Esophagus mucosa (tissue), 1 donor: ENCODE measurements around the gene FAM53A. TPM values are rescaled to one million over a fixed set of nuclear protein-coding genes. Genes with fewer than 3 reads are reported as not detected.
"Not testable (repeated sequence)": the region's sequence is repeated elsewhere in the genome, so short reads cannot be mapped to it uniquely, and the experiment has no call there.

Experiments used
- ATAC-seq: fragments of 200-7000 bp; cut with Tn5 transposase; one replicate; pipeline ENCODE4 v1.9.1; 2020
- total RNA-seq: library from RNA; stranded (reverse); gene quantifications from one replicate; pipeline ENCODE4 v1.2.4, GENCODE V29; 2023
- donor health status: DM: yes; HTN: yes; CAD: no.

Gene FAM53A
- total RNA-seq, 1 donor from 2014 or later: 0.92 TPM

DNA sequence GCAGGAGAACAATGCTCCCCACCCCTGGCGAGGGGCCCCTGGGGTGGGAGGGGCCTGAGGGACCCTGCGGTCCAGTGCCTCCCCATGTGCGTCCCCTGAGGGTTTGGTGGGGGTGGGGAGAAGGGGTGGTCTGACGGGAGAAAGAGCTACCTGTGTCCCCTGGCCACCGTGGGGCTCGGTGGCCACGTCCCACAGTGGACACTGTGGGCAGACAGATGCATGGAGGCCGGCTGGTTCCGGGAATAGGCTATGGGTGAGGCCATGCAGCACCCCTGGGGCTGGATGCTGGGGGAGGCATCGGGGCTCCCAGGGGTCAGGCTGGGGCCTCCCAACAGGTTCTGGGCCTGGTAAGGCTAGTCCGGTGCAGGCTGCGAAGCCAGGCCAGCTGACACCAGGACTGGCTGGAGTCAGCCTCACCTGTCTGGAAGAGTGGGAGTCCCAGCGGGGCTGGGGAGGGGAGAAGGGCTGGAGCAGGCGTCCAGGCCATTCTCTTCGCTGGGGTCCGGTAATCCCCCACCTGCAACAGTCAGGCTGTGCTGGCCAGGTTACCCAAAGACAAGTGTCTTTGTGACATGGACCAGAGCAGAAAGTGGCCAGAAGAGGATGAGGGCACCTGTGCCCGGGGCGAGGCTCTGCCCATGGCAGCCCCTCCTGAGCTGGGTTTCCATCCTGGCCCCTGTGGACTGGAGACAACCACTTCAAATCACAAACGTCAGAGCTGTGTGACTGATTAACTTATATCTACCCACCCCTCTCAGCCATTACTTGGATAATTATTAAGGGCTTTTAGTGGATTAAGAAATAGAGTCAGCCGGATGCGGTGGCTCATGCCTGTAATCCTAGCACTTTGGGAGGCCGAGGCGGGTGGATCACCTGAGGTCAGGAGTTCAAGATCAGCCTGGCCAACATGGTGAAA, 1.4 kb upstream of the FAM53A start:
- ATAC-seq: peak; percentile 3

DNA sequence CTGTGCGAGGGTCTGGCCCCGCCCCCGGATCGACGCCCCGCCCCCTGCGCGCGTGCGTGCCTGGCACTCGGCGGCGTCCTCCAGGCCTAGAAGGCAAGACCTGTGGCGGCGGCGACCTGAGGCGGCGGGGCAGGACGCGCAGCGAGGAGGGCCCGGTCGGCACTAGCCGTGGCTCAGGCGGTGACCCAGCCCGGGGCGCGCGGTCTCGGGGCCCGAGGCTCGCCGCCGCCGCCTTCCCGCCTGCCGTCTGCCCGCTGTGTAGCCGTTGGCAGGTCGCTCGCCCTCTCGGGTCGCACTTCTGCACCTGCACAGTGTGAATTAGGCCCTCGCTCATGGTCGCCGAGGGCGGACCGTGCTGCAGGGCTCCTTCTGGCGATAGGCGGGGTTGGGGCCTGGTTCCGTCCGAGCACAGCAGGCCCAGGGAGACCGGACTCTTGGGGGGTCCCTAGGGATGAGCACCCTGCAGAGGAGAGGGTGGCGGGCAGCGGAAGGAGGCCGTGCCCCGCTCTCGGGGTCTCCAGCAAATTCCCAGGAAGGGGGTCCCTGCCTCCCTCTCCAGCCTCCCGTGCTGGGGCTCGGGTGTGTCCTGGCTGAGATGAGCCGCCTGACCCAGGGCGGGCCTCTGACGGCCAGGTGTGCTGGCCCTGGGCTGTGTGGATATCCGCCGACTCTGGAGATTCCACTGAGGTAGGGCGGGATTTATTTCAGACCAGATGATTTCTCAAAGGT, 557 bp upstream of the FAM53A start:
- peak; percentile 36 for ATAC-seq

DNA sequence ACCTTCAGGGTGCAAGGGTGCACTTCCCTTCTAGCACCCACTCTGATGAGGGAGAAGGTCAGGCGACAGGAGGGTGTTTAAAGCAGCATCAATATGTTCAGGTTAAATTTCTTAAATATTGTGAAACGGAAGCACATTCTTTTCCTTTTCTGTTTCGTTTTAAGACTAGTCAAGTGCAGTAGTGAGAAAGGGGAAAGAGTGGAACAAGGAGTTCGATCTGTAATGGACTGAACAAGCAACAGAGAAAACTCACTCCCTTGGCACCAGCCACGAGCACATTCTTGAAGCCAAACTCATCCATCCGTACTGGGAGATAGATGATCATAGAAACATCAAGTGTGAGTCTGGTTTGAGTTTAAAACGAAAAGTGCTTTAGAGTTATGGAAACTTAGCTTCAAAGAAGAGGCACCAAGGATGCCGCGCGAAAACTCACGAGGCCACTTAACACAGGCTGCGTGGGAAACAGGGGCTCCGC, 815 bp downstream of the FAM53A start:
- no peak for ATAC-seq

DNA sequence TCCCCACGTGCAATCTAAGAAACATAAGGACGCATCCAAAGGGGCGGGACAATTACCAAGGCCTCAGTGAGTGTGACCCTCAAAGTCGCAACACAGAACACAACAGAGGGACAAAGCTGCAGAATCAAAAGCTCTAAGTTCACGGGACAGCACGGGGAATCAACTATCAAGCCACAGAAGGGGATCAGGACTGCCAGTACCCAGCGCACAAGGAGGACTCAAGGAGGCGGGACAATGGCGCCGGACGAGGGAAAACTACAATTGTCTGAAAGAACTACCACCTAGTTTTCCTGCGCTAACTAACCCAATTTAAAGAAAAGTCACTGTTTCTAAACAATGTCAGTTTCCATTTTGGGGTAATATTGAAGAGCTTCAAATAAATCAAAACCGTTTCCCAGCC, 1.3 kb downstream of the FAM53A start:
- ATAC-seq: no peak

DNA sequence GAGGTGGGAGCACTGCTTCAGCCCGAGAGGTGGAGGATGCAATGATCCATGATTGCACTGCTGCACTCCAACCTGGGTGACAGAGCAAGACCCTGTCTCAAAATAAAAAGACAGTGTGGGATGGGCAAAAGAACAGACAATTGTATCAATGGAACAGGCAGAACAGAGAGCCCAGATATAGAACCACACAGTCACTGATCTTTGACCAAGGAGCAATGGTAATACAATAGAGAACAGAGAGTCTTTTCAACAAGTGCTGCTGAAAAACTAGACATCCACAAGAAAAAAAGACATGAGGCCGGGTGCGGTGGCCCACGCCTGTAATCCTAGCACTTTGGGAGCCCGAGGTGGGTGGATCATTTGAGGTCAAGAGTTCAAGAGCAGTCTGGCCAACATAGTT, 5.9 kb downstream of the FAM53A start:
- no peak for ATAC-seq

DNA sequence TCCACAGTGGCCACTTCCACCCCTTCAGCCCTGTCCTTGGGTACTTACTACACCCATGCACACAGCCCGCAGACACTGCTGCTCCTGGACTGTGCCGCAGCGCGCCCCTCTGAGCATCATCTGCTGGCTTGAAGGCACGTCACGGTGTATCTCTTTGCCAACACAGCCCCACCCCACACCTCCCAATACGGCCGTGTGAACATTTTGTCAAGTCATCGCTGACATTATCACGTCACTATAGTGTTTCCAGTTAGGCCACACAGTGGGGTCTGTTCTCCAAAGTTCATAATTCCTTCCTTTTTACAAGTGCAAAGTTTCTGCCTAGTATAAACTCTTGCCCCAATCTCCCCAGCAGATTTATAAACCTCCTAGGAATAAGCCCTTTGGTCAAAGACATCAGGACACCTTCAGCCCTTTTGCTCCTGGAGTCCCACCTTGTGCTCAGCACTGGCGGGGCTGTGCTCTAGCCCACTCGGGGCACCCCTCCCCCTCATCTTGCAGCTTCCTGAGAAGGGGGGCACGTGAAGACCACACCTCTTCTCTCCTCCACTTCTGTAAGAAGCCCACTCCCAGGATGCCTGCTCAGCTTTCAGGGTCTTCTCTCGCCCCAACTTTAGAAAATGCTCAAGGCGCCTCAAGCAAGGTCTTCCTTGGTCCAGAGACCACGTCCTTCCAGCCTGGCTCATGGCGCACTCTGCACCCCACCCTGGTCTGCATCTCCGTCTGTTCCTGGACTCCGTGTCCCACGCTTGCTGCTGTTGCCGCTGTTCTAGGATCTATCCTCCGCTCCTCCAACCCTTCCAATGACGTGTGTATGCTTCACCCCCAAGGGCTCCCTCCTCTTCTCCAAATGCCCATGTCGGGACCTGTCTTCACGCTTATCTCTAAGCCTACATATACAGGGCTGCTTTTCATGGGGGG, 7.2 kb downstream of the FAM53A start:
- peak; percentile 34 for ATAC-seq

DNA sequence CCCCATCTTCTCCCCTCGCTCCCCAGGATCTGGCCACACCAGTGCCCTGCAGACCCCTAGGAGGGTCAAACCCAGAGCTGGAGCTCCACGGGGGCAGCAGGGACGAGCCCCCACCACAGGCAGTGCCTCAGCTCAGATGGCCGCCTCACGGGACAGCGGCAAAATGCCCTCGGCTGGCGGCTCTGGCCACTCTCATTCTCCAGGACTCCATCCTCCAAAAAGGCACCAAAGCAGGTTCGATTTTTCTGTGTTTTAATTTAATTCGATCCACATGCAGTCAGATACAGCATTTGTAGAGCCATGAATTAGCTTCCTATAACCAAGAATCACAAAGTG, 8.3 kb downstream of the FAM53A start:
- ATAC-seq: no peak

DNA sequence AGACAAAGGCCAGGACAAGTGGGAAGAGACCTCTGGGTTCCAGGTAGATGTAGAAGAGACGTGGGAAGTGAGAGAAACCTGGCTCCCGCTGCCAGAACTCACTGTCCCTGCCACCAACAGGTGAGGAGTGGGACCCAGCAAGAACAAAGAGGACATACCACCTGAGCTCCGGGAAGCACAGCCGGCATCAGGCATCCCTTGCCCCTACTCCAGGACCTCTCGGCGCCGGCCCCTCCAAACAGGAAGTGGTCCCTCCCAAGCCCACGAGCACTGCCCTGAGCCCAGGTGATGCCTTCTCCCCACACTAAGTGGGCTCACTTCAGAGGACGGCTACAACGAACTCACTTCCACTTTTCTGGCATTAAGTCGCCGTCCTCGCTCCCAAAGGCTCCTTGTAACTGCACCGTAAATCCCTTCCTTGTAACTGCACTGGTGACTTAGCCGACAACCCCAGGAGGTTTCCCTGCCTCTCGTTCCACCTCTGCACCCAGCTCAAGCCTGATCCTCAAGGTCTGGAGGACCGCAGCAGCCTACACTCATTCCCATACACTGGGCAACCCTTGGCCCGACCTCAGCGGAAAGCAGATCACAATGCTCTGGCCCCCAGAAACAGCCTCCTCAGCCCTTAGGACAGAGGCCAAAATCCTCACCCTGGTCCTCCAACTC, 8.8 kb downstream of the FAM53A start:
- no peak for ATAC-seq

DNA sequence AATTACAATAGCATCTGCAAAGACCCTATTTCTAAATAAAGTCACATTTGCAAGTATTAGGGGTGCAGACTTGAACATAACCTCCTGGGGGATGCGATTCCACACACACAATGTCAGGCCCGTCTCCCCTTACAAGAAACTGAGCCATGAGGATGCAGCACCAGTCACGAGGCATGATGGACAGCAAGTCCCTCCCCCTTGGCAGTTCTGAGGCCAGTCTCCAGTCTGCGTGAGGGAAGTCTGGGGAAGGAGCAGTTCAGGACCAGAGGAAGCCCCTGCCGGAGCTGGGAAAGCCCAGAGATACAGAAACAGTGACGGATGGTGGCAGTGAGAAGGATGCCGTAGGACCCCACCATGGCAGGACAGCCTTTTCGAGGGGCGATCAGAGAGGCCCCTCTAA, 9.4 kb downstream of the FAM53A start:
- no peak for ATAC-seq

DNA sequence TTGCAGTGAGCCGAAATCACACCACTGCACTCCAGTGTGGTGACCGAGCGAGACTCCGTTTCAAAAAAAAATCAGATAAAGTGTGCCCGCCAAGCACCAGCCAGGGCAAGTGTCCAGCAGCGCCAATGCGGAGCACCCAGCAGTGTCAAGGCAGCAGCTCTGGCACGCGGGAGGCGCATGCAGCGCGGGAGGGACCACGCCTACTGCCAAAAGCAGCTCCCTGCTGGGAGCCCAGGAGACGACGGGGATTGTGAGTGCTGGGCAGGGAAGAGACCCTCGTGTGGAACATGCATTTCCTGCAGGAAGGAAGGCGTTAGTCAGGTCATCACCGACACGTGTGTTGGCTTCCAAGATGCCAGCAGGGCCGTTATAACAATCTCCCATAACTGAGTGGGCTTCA, 10.4 kb downstream of the FAM53A start:
- no peak for ATAC-seq

DNA sequence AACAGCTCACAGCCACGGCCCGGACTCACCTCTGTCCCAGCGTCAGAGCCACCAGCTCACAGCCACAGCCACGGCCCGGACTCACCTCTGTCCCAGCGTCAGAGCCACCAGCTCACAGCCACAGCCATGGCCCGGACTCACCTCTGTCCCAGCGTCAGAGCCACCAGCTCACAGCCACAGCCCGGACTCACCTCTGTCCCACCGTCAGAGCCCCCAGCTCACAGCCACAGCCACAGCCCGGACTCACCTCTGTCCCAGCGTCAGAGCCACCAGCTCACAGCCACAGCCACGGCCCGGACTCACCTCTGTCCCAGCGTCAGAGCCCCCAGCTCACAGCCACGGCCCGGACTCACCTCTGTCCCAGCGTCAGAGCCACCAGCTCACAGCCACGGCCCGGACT, 13.1 kb downstream of the FAM53A start:
- not testable (repeated sequence) for ATAC-seq

DNA sequence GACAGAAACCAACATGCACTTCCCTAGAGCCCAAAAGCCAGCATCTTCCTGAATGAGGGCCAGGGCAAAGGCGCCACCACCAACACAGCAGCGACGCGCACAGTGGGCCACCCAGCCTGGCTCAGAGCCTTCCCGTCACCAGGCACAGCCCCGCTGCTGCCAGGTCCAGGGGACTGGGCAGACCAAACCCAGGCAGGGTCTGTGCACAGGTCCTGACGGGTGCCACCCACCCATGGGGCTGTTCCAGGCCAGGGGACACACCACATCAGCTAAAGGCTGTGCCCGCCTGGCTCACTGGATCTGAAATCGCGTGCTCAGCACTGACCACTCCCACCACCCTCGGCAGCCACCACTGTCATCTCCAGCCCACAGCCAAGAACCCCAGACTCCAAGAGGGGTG, 13.8 kb downstream of the FAM53A start:
- ATAC-seq: no peak

DNA sequence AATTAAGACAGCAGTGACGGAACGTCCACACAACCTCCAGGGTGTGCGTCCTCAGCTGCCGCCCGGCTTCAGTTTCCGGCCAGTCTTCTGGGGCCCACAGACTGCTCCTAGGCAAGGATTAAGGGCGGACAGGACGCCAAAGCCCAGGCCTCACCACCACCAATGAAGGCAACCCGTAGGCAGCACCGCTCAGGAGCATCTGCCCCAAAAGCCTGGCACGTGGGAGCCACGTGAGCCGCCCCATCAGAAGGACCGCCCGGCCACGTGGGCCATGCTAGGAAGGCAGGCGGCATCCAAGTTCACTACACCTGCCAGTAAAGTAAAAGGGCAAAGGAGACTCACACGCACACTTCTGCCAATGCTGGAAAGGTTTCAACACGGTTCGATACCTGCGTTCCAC, 14.3 kb downstream of the FAM53A start:
- no peak for ATAC-seq

DNA sequence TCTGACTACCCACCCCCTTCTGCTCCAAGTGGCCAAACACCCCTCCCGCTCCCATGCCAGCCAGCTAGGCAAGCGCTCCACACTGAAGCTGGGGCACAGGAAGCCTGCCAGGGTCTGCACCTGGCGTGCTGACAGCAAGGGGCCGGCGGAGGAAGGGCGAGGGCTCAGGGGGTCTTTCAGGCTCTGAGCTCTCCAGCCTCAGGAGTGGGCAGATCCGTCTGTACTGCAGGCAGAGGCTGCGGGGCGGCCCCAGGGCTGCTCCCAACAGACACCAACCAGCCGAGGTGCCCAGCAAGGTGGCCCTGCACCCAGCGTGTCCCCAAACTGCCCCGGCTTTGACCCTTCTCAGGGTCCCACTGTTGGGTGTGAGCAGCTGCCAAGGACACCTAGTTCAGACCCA, 14.8 kb downstream of the FAM53A start:
- ATAC-seq: no peak

DNA sequence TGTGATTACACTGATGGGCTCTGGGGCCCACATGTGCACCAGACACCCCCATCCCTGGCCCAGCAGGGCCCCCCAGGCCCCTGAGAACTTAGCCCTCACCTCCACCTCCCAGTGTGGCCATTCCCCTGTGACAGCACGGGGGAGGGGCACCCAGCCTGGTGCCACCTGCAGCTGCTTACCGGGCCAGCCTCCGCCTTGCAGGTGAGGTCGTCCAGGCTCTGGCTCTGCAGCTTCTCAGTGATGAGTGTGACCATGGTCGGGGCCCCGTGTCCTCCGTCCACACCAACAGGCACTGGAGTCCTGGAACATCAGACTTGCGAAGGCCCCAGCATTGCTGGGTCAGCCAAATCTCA, 15.6 kb downstream of the FAM53A start:
- no peak for ATAC-seq

DNA sequence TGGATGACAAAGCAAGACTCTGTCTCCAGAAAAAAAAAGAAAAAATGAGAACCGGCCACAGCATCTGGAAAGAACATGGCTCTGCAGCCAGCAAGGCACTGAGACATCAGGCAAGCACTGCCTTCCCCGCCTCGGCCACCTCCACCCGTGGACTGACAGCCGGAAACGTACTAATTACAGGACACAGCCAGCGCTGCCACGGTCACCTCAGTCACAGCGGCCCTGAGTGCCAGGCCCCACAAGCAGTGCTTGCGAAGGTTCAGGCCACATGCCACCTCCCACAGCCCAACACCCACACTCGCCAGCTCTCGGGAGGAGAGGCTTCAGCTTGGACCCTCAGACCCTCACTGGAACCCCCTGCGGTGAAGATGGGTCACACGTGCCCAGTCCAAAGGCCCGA, 16.8 kb downstream of the FAM53A start:
- no peak for ATAC-seq

DNA sequence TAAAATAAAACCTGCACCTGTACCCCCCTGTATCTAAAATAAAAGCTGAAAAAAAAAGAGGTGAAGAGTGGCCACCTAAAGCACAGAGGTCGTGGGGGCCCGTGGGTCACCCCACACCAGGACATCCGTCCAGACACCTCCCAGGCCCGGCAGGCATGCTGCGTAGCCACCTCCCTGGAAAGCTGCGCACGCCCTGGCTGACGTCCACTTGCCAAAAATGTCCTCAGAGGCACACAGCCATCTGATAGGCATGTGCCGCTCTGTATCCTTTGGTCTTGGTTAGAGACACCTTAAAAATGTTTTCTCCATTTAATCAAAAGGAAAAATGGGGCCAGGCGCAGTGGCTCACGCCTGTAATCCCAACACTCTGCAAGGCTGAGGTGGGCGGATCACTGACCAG, 17.7 kb downstream of the FAM53A start:
- ATAC-seq: no peak

DNA sequence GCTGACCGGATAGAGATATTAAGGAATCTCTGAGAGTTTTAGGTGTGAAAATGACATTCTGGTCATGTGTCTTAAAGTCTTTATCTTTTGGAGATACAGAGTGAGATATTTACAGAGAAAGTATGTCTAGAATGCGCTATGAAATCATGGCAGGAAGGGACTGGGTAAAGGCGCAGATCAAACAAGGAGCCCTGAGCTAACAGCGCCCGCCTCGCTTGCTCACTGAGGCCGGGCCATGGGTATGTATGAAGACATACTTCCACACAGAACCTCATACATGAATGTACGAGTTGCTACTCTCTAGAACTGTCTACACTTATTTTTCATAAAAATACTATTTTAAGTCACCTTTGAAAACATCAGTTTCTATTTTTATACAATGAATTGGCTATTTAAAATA, 20.0 kb downstream of the FAM53A start:
- no peak for ATAC-seq

DNA sequence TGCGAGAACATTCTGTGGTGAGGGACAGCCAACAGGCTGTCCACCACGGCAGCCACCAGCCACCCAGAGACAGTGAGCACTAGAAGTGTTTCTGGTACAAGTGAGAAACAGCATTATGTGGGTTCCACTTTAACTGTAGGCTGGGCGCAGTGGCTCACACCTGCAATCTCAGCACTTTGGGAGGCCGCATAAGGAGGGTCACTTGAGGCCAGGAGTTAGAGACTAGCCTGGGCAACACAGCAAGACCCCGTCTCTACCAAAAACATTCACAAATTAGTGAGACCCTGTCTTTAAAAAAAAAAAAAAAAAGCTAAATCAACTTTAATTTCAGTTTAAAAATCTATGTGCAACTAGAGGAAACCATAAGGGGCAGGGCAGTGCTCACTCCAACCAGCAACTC, 20.6 kb downstream of the FAM53A start:
- no peak for ATAC-seq

DNA sequence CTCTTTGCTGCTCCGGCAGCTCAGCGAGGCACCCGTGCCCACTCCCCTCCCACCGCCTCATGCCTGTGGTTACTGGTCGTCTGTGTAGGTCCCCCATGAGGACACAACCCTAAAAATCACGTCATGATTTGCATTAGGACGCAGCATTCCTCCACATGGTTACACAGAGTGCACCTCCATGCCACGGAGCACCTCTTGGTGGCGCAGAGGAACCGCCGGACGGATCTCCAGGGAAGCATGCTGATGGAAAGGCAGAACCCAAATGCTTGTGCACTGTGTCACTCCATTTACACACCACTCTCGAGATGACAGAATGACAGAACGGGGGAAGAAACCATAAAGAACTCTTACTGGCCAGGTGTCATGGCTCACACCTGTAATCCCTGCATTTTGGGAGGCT, 22.4 kb downstream of the FAM53A start:
- ATAC-seq: no peak

DNA sequence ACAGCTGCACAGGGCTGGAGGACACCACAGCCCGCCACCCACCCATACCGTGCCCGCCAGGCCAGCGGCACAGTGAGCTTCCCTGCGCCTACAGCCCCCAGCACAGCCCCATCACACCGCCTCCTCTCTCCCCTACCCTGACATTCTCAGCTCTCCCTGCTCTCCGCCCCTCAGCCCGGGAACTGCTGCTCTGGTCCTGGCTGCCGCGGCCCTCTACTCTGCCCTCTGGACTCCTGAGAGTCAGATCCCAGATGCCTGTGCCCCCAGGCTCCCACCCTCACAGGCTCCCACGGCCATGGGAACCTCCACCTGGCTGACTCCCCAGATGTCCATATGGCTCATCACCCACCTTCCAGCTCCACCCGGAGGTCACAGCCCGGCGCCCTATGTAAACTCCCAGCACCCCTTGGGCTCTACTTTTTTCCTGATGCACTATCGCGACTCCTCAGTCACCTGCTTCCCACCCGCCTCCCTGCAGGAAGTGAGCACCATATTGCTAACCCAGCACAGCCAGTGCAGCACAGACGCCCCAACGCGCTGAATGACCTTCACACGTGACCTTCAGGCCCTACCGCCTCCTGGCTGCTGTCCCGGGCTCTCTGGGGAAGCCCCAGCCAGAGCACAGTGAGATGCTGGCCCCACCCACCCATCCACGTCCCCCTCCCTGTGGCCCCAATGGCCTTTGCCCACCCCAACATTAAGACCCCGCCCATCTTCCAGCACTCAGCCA, 23.0 kb downstream of the FAM53A start:
- ATAC-seq: no peak
